ENCODE results near the gene NACC1.

DNA sequence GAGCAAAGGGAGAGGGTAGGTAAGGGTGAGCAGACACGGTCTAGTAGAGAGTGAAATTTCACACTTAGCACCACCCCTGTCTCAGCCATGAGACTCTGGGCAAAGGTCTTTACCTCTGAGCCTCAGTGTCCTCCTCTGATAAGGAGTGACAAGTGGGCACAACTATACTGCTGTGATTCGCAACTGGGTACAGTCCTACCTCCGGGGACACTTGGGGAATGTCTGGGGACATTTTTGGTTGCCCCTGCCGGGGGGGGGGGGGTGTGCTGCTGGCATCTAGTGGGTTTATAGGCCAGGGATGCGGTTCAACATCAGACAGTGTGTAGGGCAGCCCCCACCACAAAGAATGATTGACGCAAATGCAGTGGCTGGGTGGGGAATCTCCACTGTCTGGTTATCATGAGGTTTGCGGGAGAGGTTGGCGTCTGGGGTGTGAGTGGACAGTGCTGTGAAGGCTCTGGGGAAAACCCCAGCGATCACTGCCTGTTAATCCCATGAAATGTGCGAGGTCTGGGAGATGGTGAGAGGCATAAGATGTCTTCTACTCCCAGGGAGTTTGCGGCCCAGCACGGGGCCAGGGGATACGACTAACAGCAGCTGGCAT, 4.3 kb downstream of the NACC1 start:
- TF ChIP-seq, protein P1, sequence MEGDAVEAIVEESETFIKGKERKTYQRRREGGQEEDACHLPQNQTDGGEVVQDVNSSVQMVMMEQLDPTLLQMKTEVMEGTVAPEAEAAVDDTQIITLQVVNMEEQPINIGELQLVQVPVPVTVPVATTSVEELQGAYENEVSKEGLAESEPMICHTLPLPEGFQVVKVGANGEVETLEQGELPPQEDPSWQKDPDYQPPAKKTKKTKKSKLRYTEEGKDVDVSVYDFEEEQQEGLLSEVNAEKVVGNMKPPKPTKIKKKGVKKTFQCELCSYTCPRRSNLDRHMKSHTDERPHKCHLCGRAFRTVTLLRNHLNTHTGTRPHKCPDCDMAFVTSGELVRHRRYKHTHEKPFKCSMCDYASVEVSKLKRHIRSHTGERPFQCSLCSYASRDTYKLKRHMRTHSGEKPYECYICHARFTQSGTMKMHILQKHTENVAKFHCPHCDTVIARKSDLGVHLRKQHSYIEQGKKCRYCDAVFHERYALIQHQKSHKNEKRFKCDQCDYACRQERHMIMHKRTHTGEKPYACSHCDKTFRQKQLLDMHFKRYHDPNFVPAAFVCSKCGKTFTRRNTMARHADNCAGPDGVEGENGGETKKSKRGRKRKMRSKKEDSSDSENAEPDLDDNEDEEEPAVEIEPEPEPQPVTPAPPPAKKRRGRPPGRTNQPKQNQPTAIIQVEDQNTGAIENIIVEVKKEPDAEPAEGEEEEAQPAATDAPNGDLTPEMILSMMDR (IDR thresholded peaks at IDR 0.05): no peak
- TF ChIP-seq TEAD4 (CRISPR knock-in tag; IDR thresholded peaks at IDR 0.05) (no peak), GRHL2 (CRISPR knock-in tag; IDR thresholded peaks at IDR 0.05; ENCODE audit: insufficient replicate concordance, severe bottlenecking) (no peak), ZNF317 (CRISPR knock-in tag; IDR thresholded peaks at IDR 0.05; ENCODE audit: borderline replicate concordance, low read depth) (no peak), ZNF121 (CRISPR knock-in tag; IDR thresholded peaks at IDR 0.05) (no peak)
- TF ChIP-seq, protein P2, sequence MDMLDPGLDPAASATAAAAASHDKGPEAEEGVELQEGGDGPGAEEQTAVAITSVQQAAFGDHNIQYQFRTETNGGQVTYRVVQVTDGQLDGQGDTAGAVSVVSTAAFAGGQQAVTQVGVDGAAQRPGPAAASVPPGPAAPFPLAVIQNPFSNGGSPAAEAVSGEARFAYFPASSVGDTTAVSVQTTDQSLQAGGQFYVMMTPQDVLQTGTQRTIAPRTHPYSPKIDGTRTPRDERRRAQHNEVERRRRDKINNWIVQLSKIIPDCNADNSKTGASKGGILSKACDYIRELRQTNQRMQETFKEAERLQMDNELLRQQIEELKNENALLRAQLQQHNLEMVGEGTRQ (CRISPR knock-in tag; IDR thresholded peaks at IDR 0.05): no peak
- TF ChIP-seq, protein P3, sequence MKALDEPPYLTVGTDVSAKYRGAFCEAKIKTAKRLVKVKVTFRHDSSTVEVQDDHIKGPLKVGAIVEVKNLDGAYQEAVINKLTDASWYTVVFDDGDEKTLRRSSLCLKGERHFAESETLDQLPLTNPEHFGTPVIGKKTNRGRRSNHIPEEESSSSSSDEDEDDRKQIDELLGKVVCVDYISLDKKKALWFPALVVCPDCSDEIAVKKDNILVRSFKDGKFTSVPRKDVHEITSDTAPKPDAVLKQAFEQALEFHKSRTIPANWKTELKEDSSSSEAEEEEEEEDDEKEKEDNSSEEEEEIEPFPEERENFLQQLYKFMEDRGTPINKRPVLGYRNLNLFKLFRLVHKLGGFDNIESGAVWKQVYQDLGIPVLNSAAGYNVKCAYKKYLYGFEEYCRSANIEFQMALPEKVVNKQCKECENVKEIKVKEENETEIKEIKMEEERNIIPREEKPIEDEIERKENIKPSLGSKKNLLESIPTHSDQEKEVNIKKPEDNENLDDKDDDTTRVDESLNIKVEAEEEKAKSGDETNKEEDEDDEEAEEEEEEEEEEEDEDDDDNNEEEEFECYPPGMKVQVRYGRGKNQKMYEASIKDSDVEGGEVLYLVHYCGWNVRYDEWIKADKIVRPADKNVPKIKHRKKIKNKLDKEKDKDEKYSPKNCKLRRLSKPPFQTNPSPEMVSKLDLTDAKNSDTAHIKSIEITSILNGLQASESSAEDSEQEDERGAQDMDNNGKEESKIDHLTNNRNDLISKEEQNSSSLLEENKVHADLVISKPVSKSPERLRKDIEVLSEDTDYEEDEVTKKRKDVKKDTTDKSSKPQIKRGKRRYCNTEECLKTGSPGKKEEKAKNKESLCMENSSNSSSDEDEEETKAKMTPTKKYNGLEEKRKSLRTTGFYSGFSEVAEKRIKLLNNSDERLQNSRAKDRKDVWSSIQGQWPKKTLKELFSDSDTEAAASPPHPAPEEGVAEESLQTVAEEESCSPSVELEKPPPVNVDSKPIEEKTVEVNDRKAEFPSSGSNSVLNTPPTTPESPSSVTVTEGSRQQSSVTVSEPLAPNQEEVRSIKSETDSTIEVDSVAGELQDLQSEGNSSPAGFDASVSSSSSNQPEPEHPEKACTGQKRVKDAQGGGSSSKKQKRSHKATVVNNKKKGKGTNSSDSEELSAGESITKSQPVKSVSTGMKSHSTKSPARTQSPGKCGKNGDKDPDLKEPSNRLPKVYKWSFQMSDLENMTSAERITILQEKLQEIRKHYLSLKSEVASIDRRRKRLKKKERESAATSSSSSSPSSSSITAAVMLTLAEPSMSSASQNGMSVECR (CRISPR knock-in tag; IDR thresholded peaks at IDR 0.05; ENCODE audit: borderline replicate concordance): no peak
